ENCODE measurements around the gene TUBB3. TPM values are rescaled to one million over a fixed set of nuclear protein-coding genes. Genes with fewer than 3 reads are reported as not detected.

Gene TUBB3
- total RNA-seq, 1 experiment from 2014 or later: 79.6 TPM

- no peaks in the 10 kb centered on the region for H3K9me3 ChIP-seq (ENCODE audit: insufficient read depth, low read depth)
- no TSS peak for BruUV-seq (replicated peaks)
- H3F3A ChIP-seq (ENCODE audit: insufficient read depth, low read depth): peaks cover 33% of the 10 kb centered on the region; the same call in 1 of the 2 replicates
- H3K4me1 ChIP-seq (replicated peaks; ENCODE audit: insufficient read depth): peaks cover 46% of the 10 kb centered on the region
- H2AFZ ChIP-seq: no peak overlapping the region
- POLR2A ChIA-PET (ENCODE audit: unreplicated experiment): interaction anchor here (0.7 to 0.8 kb wide), 2 partner anchors 52 to 120 kb away, joined by 3 to 5 read pairs; no protein-coding TSS in a partner anchor
- no peak for DNase-seq
- H3K79me2 ChIP-seq (ENCODE audit: low read depth): no peaks in the 10 kb centered on the region
- H3K4me3 ChIP-seq: no peak overlapping the region; the same call in 1 of the 2 replicates
- no peaks in the 10 kb centered on the region for H3K9me2 ChIP-seq (ENCODE audit: insufficient read depth)
- intact Hi-C loops (cut with micrococcal nuclease; ENCODE audit: unreplicated experiment): loop anchor here (5.0 to 10.0 kb wide), 2 partner anchors 124 to 219 kb away; partner anchors contain the start of gene SPATA2L
- TF ChIP-seq, protein P1, sequence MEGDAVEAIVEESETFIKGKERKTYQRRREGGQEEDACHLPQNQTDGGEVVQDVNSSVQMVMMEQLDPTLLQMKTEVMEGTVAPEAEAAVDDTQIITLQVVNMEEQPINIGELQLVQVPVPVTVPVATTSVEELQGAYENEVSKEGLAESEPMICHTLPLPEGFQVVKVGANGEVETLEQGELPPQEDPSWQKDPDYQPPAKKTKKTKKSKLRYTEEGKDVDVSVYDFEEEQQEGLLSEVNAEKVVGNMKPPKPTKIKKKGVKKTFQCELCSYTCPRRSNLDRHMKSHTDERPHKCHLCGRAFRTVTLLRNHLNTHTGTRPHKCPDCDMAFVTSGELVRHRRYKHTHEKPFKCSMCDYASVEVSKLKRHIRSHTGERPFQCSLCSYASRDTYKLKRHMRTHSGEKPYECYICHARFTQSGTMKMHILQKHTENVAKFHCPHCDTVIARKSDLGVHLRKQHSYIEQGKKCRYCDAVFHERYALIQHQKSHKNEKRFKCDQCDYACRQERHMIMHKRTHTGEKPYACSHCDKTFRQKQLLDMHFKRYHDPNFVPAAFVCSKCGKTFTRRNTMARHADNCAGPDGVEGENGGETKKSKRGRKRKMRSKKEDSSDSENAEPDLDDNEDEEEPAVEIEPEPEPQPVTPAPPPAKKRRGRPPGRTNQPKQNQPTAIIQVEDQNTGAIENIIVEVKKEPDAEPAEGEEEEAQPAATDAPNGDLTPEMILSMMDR (conservative IDR thresholded peaks at IDR 0.05): no peak
- TF ChIP-seq EZH2 (IDR thresholded peaks at IDR 0.05; ENCODE audit: low read depth): no peak
- 0 out of 2 replicates have a peak, but pooled peaks cover 3% of the 10 kb centered on the region for H4K20me1 ChIP-seq (ENCODE audit: insufficient read depth)
- H3K4me2 ChIP-seq: peak overlapping the region; percentile 97
- CTCF ChIA-PET: no interaction called here
- H3K27me3 ChIP-seq (ENCODE audit: insufficient read depth, low read depth): no peaks in the 10 kb centered on the region
- H3K36me3 ChIP-seq (ENCODE audit: low read depth): no peaks in the 10 kb centered on the region
- no peak overlapping the region; the same call in 1 of the 2 replicates for H3K27ac ChIP-seq
Observed at GRCh38 chr16:89921131-89921701, 1.9 kb upstream of the TUBB3 start.

GRCh38 chr16:89921702-89922476 is 1.3 kb upstream of the TUBB3 start:
- Histone ChIP-seq H2AFZ (peak overlapping the region; percentile 61; the same call in 1 of the 2 replicates), H3K79me2 (ENCODE audit: low read depth) (no peaks in the 10 kb centered on the region), H4K20me1 (ENCODE audit: insufficient read depth) (peaks cover 3% of the 10 kb centered on the region; the same call in 1 of the 2 replicates), H3K4me1 (replicated peaks; ENCODE audit: insufficient read depth) (peaks cover 46% of the 10 kb centered on the region), H3K4me2 (peak overlapping the region; percentile 97), H3F3A (ENCODE audit: insufficient read depth, low read depth) (peaks cover 33% of the 10 kb centered on the region; the same call in 1 of the 2 replicates), H3K27me3 (ENCODE audit: insufficient read depth, low read depth) (no peaks in the 10 kb centered on the region), H3K9me3 (ENCODE audit: insufficient read depth, low read depth) (no peaks in the 10 kb centered on the region), H3K9me2 (ENCODE audit: insufficient read depth) (no peaks in the 10 kb centered on the region), H3K27ac (peak overlapping the region; percentile 84), H3K4me3 (peak overlapping the region; percentile 72), H3K36me3 (ENCODE audit: low read depth) (no peaks in the 10 kb centered on the region)
- DNase-seq: peak; percentile 79 to 94
- ChIA-PET CTCF (interaction anchor here (0.8 kb wide), 1 partner anchor 51 kb away, joined by 3 read pairs; no protein-coding TSS in a partner anchor), POLR2A (ENCODE audit: unreplicated experiment) (interaction anchor here (0.6 to 1.2 kb wide), 7 partner anchors 15 to 121 kb away, joined by 3 to 9 read pairs (median 4); partner anchors contain the start of gene TCF25)
- TF ChIP-seq, protein P1 (conservative IDR thresholded peaks at IDR 0.05): no peak
- TF ChIP-seq EZH2 (IDR thresholded peaks at IDR 0.05; ENCODE audit: low read depth): no peak
- intact Hi-C loops (cut with micrococcal nuclease; ENCODE audit: unreplicated experiment): loop anchor here (5.0 to 10.0 kb wide), 2 partner anchors 123 to 220 kb away; partner anchors contain the start of gene SPATA2L
- TSS peak; percentile 66 for BruUV-seq (replicated peaks)

DNA sequence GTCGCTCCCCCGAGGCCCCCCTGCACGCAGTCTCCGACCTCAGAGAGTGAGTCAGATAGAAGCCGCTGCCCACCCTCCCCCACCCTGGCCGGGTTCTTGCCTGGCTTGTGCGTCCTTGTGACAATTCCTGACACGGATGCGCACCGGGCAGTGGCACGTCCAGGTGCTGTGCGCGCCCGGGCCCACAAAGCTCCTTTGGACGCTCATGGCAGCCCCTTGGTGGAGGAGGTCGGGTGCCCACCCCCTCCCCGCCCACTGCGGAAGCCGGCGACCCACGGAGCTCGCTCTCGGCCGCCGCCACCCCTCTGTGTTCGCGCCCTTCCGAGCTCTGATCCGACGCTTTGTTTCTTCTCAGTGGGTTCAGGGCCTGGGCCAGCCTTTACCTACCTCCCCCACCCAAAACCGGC is 662 bp upstream of the TUBB3 start:
- Histone ChIP-seq H3K4me1 (replicated peaks; ENCODE audit: insufficient read depth) (peaks cover 41% of the 10 kb centered on the region), H3K4me2 (peak overlapping the region; percentile 97), H3K4me3 (peak overlapping the region; percentile 72), H2AFZ (peak overlapping the region; percentile 79; the same call in 1 of the 2 replicates), H3K9me2 (ENCODE audit: insufficient read depth) (no peaks in the 10 kb centered on the region), H3K36me3 (ENCODE audit: low read depth) (no peaks in the 10 kb centered on the region), H3K9me3 (ENCODE audit: insufficient read depth, low read depth) (no peaks in the 10 kb centered on the region), H3K27me3 (ENCODE audit: insufficient read depth, low read depth) (no peaks in the 10 kb centered on the region), H3K27ac (peak overlapping the region; percentile 84), H3F3A (ENCODE audit: insufficient read depth, low read depth) (peaks cover 28% of the 10 kb centered on the region; the same call in 1 of the 2 replicates), H3K79me2 (ENCODE audit: low read depth) (no peaks in the 10 kb centered on the region), H4K20me1 (ENCODE audit: insufficient read depth) (peaks cover 3% of the 10 kb centered on the region; the same call in 1 of the 2 replicates)
- CTCF ChIA-PET: interaction anchor here (0.7 to 0.9 kb wide), 3 partner anchors 51 to 98 kb away, joined by 3 to 4 read pairs (median 3); no protein-coding TSS in a partner anchor
- intact Hi-C loops (cut with micrococcal nuclease; ENCODE audit: unreplicated experiment): loop anchor here (5.0 to 10.0 kb wide), 2 partner anchors 122 to 220 kb away; partner anchors contain the start of gene SPATA2L
- POLR2A ChIA-PET (ENCODE audit: unreplicated experiment): interaction anchor here (0.7 to 1.2 kb wide), 5 partner anchors 44 to 100 kb away, joined by 3 to 9 read pairs (median 4); partner anchors contain the start of gene TCF25
- TF ChIP-seq, protein P1 (conservative IDR thresholded peaks at IDR 0.05): no peak
- TF ChIP-seq EZH2 (IDR thresholded peaks at IDR 0.05; ENCODE audit: low read depth): no peak
- peak; percentile 64 to 80 for DNase-seq
- BruUV-seq (replicated peaks): no TSS peak

Measured in PC-9 (cell line).